K562 (cell line): ENCODE data around the gene ZNF48. TPM values are rescaled to one million over a fixed set of nuclear protein-coding genes. Genes with fewer than 3 reads are reported as not detected.
A peak's percentile ranks its signal among the peaks of the same experiment; 100 is the strongest.

Source experiments
- MGA ChIP-seq: fragments of 450-650 bp; IDR thresholded peaks from 2 replicates; pipeline ENCODE4 v1.6.1; 2016; ENCODE audit warnings: mild to moderate bottlenecking, moderate library complexity
- POLR2AphosphoS2 ChIP-seq: IDR thresholded peaks from 2 replicates; pipeline ENCODE4 v1.6.1; 2012; ENCODE audit warnings: low read length, improper control_type of control experiment
- ZBTB40 ChIP-seq, 2 experiments: fragments of 450-650 bp in 1 of 2; sonication (generic) in 1 of 2; formaldehyde crosslinking in 1 of 2; IDR thresholded peaks; 2 replicates each; pipeline versions ENCODE4 v1.7.1 to v1.9.0; 2016 to 2022; ENCODE audit warnings: inconsistent platforms in 1 of 2, mild to moderate bottlenecking in 1 of 2, missing genetic modification reagents in 1 of 2
- ZNF175 ChIP-seq: fragments of 200-800 bp; sonication (Bioruptor generic); IDR thresholded peaks from 2 replicates; pipeline ENCODE4 v1.6.1; 2016; ENCODE audit warnings: low read depth, mild to moderate bottlenecking, missing genetic modification characterization, missing compliant biosample characterization
- polyA plus RNA-seq, 8 experiments: library from polyadenylated mRNA; depleted of rRNA in 4 of 8; stranded (reverse) in 5 of 8; unstranded in 3 of 8; fragments of >200 nt; fragmentation: Nextera tagmentation in 2 of 8; fragmentation: Illumina TruSeq in 1 of 8; extraction: Ambion mirVana in 2 of 8; extraction: Trizol in 1 of 8; gene quantifications; 2 replicates each; pipeline versions ENCODE4 v1.2.1 to v1.2.3, GENCODE V29; 2011 to 2014; ENCODE audit warnings: inconsistent platforms in 1 of 8, missing spikeins in 1 of 8
- total RNA-seq, 7 experiments: library from RNA; depleted of rRNA in 6 of 7; stranded (reverse); fragments of >200 nt in 6 of 7; fragmentation: Illumina TruSeq in 2 of 7; extraction: Trizol in 2 of 7; gene quantifications; 2 replicates each; pipeline versions ENCODE4 v1.2.1 to v1.2.3, GENCODE V29; 2011 to 2021; ENCODE audit warnings: low replicate concordance in 1 of 7

Gene ZNF48
- total and polyA plus RNA-seq, 9 of the 15 experiments (the other 6 are each of a cell fraction or from before 2014, with no cell fraction given), result 0.38 to 11.6 (median 4.7) TPM

DNA sequence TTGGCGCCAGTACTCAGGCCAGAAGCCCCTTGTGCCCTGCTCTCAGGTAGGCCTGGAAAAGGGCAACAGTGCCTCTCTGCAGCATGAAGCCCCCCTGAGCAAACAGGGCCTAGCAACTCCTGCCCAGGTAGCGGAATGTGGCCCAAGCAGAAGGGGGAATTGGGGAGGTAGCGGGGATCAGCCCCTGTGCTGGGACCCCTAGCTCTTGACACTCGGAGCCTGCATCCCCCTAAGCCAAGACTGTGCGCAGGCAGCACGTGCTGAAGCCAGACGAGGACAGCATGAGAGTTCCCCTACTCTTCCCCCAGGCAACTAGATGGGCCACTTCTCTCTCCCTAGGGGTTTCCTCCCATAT is 39.3 kb upstream of the ZNF48 start (continued):
- TF ChIP-seq ZBTB40 (IDR thresholded peaks at IDR 0.05), result no peak
- 0 out of 2 replicates have a peak, but pooled peaks have one; percentile 14 for TF ChIP-seq ZBTB40 (CRISPR knock-in tag; IDR thresholded peaks at IDR 0.05)
- 0 out of 2 replicates have a peak, but pooled peaks have one; percentile 7 for TF ChIP-seq ZNF175 (CRISPR knock-in tag)
- TF ChIP-seq MGA, result peak; percentile 58
- TF ChIP-seq POLR2AphosphoS2, result peak; percentile 31; the same call in 1 of the 2 replicates
